CD14-positive monocyte (primary cell): ENCODE data around the gene C19orf33. TPM values are rescaled to one million over a fixed set of nuclear protein-coding genes. Genes with fewer than 3 reads are reported as not detected.
A peak's percentile ranks its signal among the peaks of the same experiment; 100 is the strongest.

Experiments
- DNase-seq, 3 donors: peaks; one replicate each; pipeline ENCODE4 v3.0.0-alpha.2; 2011 to 2022
- H2AFZ ChIP-seq: 2 replicates; pipeline ENCODE4 v1.6.0; 2012; ENCODE audit warnings: mild to moderate bottlenecking, low read depth, low read length, inconsistent platforms; ENCODE audit not compliant: insufficient read depth, poor library complexity, severe bottlenecking
- H3K27ac ChIP-seq, 2 donors: 1 replicate in 1 of 2; 2 replicates in 1 of 2; pipeline ENCODE4 v1.5.1; 2012 to 2013; ENCODE audit warnings: low read length in 2 of 2, control low read depth in 1 of 2, inconsistent platforms in 1 of 2, low read depth in 1 of 2, mild to moderate bottlenecking in 1 of 2
- H3K27me3 ChIP-seq, 2 donors: one replicate each; pipeline versions ENCODE4 v1.6.0 to v1.6.1; 2011 to 2013; ENCODE audit warnings: low read length in 2 of 2; ENCODE audit not compliant: control insufficient read depth in 2 of 2, insufficient read depth in 2 of 2
- H3K36me3 ChIP-seq, 2 donors: replicated peaks in 1 of 2; 1 replicate in 1 of 2; 2 replicates in 1 of 2; pipeline versions ENCODE4 v1.5.1 to v1.6.1; 2012 to 2013; ENCODE audit warnings: low read length in 2 of 2, control low read depth in 1 of 2, inconsistent platforms in 1 of 2, mild to moderate bottlenecking in 1 of 2; ENCODE audit not compliant: insufficient read depth in 2 of 2, control insufficient read depth in 1 of 2
- H3K4me1 ChIP-seq, 2 donors: 1 replicate in 1 of 2; 2 replicates in 1 of 2; pipeline versions ENCODE4 v1.5.1 to v1.6.1; 2012 to 2013; ENCODE audit warnings: low read length in 2 of 2, control low read depth in 1 of 2, inconsistent platforms in 1 of 2, mild to moderate bottlenecking in 1 of 2, moderate library complexity in 1 of 2; ENCODE audit not compliant: insufficient read depth in 2 of 2, control insufficient read depth in 1 of 2
- H3K4me2 ChIP-seq: replicated peaks from 2 replicates; pipeline ENCODE3; 2012; ENCODE audit warnings: low read length, moderate library complexity, mild to moderate bottlenecking; ENCODE audit not compliant: poor library complexity, severe bottlenecking; ENCODE audit errors: extremely low read depth
- H3K4me3 ChIP-seq, 3 experiments: fragments of 200-600 bp in 1 of 3; sonication (generic) in 1 of 3; replicated peaks in 1 of 3; 1 replicate in 2 of 3; 2 replicates in 1 of 3; pipeline ENCODE4 v1.5.1; 2011 to 2013; ENCODE audit warnings: low read length in 3 of 3, mild to moderate bottlenecking in 3 of 3, control low read depth in 2 of 3, low read depth in 2 of 3, inconsistent platforms in 1 of 3, moderate library complexity in 1 of 3
- H3K79me2 ChIP-seq: 2 replicates; pipeline ENCODE4 v1.6.0; 2012; ENCODE audit warnings: mild to moderate bottlenecking, control low read depth, inconsistent platforms, low read length, moderate library complexity; ENCODE audit not compliant: insufficient read depth
- H3K9ac ChIP-seq: 2 replicates; pipeline ENCODE4 v1.6.0; 2017; ENCODE audit warnings: low read length, mild to moderate bottlenecking; ENCODE audit not compliant: insufficient read depth, poor library complexity, severe bottlenecking
- H3K9me3 ChIP-seq, 2 donors: replicated peaks in 1 of 2; 1 replicate in 1 of 2; 2 replicates in 1 of 2; pipeline versions ENCODE4 v1.5.1 to v1.6.1; 2012 to 2013; ENCODE audit warnings: low read length in 2 of 2, control low read depth in 1 of 2; ENCODE audit not compliant: control insufficient read depth in 1 of 2, insufficient read depth in 1 of 2
- H4K20me1 ChIP-seq: 2 replicates; pipeline ENCODE4 v1.6.0; 2012; ENCODE audit warnings: mild to moderate bottlenecking, low read length, control low read depth, moderate library complexity; ENCODE audit not compliant: insufficient read depth
- H3K27ac Mint-ChIP-seq, 7 donors: one replicate each; pipeline ENCODE4 v1.8.0; 2020; ENCODE audit warnings: mild to moderate bottlenecking in 7 of 7, mixed read lengths in 7 of 7, moderate library complexity in 6 of 7, inconsistent platforms in 2 of 7
- H3K27me3 Mint-ChIP-seq, 3 donors: one replicate each; pipeline ENCODE4 v1.8.0; 2021 to 2022; ENCODE audit warnings: low read depth in 3 of 3, mild to moderate bottlenecking in 3 of 3, mixed read lengths in 3 of 3, moderate library complexity in 3 of 3, inconsistent platforms in 1 of 3
- H3K36me3 Mint-ChIP-seq, 2 donors: one replicate each; pipeline ENCODE4 v1.8.0; 2020; ENCODE audit warnings: mixed read lengths in 2 of 2, inconsistent platforms in 1 of 2, mild to moderate bottlenecking in 1 of 2
- H3K4me1 Mint-ChIP-seq: one replicate; pipeline ENCODE4 v1.8.0; 2020; ENCODE audit warnings: mild to moderate bottlenecking, mixed read lengths
- H3K4me3 Mint-ChIP-seq, 2 donors: one replicate each; pipeline ENCODE4 v1.8.0; 2020; ENCODE audit warnings: mild to moderate bottlenecking in 2 of 2, mixed read lengths in 2 of 2, moderate library complexity in 1 of 2
- H3K9me3 Mint-ChIP-seq, 7 donors: one replicate each; pipeline ENCODE4 v1.8.0; 2020 to 2022; ENCODE audit warnings: mixed read lengths in 7 of 7, mild to moderate bottlenecking in 6 of 7, moderate library complexity in 6 of 7, inconsistent platforms in 2 of 7
- WGBS: methylation state at CpG from one replicate; pipeline ENCODE4 v1.1.5; 2013; ENCODE audit warnings: missing lambda C conversion rate; ENCODE audit not compliant: insufficient coverage; 5-methylcytosine and 5-hydroxymethylcytosine counted together
- intact Hi-C, 2 donors: fragments of 100-400 bp; cut with micrococcal nuclease; formaldehyde crosslinking; loops; one replicate each; pipeline versions ENCODE4 v1.15.0 to v1.15.1; 2023
- polyA plus RNA-seq, 3 donors: library from polyadenylated mRNA; depleted of rRNA in 1 of 3; unstranded in 2 of 3; stranded (reverse) in 1 of 3; fragments of 300-500 nt in 2 of 3; fragments of >200 nt in 1 of 3; fragmentation: Illumina TruSeq in 2 of 3; gene quantifications; 1 replicate in 2 of 3; 2 replicates in 1 of 3; pipeline ENCODE4 v1.2.3, GENCODE V29; 2012 to 2021
- TF ChIP-seq, protein P1 (sequence below): fragments of 200-600 bp; IDR thresholded peaks from one replicate; pipeline ENCODE4 v1.8.0; 2022; ENCODE audit warnings: antibody characterized with exemption, mild to moderate bottlenecking

The C19orf33 gene
- polyA plus RNA-seq, 3 donors, result 0.43 to 0.73 (median 0.69) TPM

- Histone ChIP-seq H3K27me3 (no peaks in the 10 kb centered on the region), H3K4me3 (no peak overlapping the region), H3K79me2 (no peaks in the 10 kb centered on the region), H3K27ac (no peak overlapping the region), H2AFZ (no peak overlapping the region), H3K9me3 (no peaks in the 10 kb centered on the region), H3K4me1 (peaks cover under 1 to 5% of the 10 kb centered on the region in 2 donors), H3K36me3 (peaks cover 25 to 41% of the 10 kb centered on the region in 2 donors), H3K9ac (no peak overlapping the region), H4K20me1 (no peaks in the 10 kb centered on the region), H3K4me2 (no peak overlapping the region)
- Mint-ChIP-seq H3K27me3 (peaks cover under 1 to 14% (median 8%) of the 10 kb centered on the region in 3 donors), H3K36me3 (peaks cover 38 to 46% of the 10 kb centered on the region in 2 donors), H3K4me1 (peaks cover under 1% of the 10 kb centered on the region), H3K4me3 (no peak overlapping the region), H3K27ac (peak overlapping the region in 1 of 7 donors; percentile 68), H3K9me3 (peaks cover 0 to 2% (median 0%) of the 10 kb centered on the region in 7 donors)
- DNase-seq, result no peak
- 90% methylated on average over 7 of the region's 8 CpGs for WGBS
- intact Hi-C loops, result no loop called here
- TF ChIP-seq, protein P1, sequence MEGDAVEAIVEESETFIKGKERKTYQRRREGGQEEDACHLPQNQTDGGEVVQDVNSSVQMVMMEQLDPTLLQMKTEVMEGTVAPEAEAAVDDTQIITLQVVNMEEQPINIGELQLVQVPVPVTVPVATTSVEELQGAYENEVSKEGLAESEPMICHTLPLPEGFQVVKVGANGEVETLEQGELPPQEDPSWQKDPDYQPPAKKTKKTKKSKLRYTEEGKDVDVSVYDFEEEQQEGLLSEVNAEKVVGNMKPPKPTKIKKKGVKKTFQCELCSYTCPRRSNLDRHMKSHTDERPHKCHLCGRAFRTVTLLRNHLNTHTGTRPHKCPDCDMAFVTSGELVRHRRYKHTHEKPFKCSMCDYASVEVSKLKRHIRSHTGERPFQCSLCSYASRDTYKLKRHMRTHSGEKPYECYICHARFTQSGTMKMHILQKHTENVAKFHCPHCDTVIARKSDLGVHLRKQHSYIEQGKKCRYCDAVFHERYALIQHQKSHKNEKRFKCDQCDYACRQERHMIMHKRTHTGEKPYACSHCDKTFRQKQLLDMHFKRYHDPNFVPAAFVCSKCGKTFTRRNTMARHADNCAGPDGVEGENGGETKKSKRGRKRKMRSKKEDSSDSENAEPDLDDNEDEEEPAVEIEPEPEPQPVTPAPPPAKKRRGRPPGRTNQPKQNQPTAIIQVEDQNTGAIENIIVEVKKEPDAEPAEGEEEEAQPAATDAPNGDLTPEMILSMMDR, result no peak
These were observed 10.0 kb upstream of the C19orf33 start for GRCh38 chr19:38294090-38294489.

DNA sequence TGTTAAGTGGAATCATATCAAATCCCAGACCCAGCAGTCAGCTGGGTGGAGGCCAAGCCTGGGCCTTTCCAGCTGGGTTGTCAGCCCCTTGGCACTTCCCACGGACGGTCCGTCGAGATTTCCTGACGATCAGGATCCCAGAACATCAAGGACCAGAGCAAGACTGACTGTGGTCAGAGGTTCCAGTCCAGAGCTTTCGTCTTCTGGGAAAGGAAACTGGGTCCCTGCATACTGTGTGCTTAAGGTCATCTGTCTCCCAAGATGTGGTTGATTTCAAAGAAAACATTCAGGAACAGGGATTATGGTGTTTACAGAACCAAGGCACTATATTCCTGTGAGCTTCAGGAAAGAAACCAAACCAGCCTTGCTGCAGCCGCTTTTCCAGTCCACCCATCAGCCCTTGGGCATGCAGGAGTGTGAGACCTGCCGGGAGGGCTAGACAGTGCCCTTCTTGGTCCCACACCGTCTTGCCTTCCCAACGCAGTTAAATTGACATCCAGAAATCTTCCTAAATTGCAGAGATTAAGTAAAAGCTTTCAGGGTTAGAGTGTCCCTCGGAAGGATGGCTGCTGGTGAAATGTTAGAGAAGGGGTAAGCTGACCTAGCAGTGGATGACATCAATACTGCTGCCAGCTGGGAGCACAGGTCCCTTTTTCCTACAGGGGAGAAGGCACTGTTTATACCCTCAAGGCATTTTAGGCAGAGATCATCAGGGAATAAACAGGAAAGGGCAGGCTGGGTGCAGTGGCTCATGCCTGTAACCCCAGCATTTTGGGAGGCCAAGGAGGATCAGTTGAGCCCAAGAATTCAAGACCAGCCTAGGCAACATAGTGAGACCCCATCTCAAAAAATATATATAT lies 5.0 kb upstream of the C19orf33 start:
- intact Hi-C loops, result no loop called here
- TF ChIP-seq, protein P1, result no peak
- no peak for DNase-seq
- no peaks in the 10 kb centered on the region for H3K79me2 ChIP-seq
- no peaks in the 10 kb centered on the region for H3K27me3 ChIP-seq
- H3K4me2 ChIP-seq, result no peak overlapping the region
- Mint-ChIP-seq H3K36me3 (peaks cover 3 to 9% of the 10 kb centered on the region in 2 donors), H3K27me3 (peaks cover 4 to 20% (median 17%) of the 10 kb centered on the region in 3 donors), H3K4me3 (no peak overlapping the region), H3K9me3 (peaks cover 0 to 5% (median 0%) of the 10 kb centered on the region in 7 donors), H3K4me1 (peaks cover 8% of the 10 kb centered on the region), H3K27ac (peak overlapping the region in 1 of 7 donors; percentile 37)
- no peaks in the 10 kb centered on the region for H3K36me3 ChIP-seq
- no peak overlapping the region for H3K27ac ChIP-seq
- no peak overlapping the region for H2AFZ ChIP-seq
- no peaks in the 10 kb centered on the region for H3K9me3 ChIP-seq
- peaks cover 7% of the 10 kb centered on the region in 2 donors for H3K4me1 ChIP-seq
- H3K9ac ChIP-seq, result no peak overlapping the region
- H3K4me3 ChIP-seq, result no peak overlapping the region
- whole genome bisulfite sequencing, result 92% methylated on average over 9 of the region's 11 CpGs
- H4K20me1 ChIP-seq, result no peaks in the 10 kb centered on the region
